GM18520 (cell line): ENCODE results near the gene TRMT1L.
"Not testable (repeated sequence)": the region's sequence is repeated elsewhere in the genome, so short reads cannot be mapped to it uniquely, and the experiment has no call there.

Experiments used
- ATAC-seq: cut with Tn5 transposase; IDR thresholded peaks from one replicate; pipeline ENCODE4 v1.9.1; 2021; ENCODE audit not compliant: unreplicated experiment

Gene TRMT1L, protein sequence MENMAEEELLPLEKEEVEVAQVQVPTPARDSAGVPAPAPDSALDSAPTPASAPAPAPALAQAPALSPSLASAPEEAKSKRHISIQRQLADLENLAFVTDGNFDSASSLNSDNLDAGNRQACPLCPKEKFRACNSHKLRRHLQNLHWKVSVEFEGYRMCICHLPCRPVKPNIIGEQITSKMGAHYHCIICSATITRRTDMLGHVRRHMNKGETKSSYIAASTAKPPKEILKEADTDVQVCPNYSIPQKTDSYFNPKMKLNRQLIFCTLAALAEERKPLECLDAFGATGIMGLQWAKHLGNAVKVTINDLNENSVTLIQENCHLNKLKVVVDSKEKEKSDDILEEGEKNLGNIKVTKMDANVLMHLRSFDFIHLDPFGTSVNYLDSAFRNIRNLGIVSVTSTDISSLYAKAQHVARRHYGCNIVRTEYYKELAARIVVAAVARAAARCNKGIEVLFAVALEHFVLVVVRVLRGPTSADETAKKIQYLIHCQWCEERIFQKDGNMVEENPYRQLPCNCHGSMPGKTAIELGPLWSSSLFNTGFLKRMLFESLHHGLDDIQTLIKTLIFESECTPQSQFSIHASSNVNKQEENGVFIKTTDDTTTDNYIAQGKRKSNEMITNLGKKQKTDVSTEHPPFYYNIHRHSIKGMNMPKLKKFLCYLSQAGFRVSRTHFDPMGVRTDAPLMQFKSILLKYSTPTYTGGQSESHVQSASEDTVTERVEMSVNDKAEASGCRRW

DNA sequence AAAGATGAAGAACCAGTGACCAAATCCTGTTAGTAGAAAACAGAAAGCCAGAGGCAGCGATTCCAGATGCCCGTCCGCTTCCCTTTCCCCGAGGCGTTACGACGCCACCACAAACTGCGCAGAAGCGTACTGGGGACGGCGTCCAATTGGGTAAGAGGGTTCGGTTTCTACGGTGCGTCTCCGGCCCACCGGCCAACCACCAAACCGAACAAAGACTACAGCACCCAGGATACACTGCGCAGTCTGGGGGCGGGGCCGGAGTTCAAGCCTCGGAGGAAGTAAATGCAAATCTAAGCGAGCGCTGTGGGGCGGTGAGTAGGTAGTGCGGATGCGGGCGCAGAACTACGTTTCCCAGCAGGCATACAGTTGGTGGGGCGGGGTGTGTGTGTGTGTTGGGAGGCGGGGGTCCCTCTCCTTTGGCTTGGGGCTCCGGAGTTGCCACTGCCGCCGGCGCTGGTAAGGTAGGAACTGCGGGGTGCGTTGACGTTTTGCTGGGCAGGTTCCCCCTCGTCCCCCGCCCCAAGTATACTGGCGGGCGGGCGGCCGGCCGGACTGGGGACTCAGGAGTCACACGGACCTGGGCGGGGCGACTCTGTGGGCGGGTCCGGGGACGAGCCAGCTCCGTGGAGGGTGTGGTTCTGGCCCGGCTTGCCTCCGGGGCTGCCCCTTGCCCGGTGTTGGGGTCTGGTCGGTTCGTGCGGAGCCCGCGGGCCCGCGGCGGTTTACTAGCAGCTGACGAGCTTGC is at the start of gene TRMT1L, which contains the start of gene SWT1:
Gene TRMT1L, minus strand, starts transcription at position 100 of the 745 bp plus-strand sequence. CDS start 241 bp downstream, outside the sequence.
Gene SWT1, plus strand, starts transcription at position 314 of the 745 bp plus-strand sequence. CDS start 3,675 bp downstream, outside the sequence.
- ATAC-seq: peak; percentile 91

DNA sequence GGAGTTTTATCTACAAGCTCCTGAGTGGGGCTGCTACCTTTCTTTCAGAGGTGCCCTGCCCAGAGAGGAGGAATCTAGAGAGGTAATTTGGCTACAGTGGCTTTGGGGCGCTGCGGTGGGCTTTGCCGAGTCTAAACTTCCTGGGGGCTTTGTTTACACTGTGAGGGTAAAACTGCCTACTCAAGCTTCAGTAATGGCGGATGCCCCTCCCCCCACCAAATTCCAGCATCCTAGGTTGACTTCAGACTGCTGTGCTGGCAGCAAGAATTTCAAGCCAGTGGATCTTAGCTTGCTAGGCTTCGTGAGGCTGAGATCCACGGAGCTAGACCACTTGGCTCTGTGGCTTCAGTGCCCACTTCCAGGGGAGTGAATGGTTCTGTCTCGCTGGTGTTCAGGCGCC is 44.1 kb upstream of the TRMT1L start:
- ATAC-seq: no peak

DNA sequence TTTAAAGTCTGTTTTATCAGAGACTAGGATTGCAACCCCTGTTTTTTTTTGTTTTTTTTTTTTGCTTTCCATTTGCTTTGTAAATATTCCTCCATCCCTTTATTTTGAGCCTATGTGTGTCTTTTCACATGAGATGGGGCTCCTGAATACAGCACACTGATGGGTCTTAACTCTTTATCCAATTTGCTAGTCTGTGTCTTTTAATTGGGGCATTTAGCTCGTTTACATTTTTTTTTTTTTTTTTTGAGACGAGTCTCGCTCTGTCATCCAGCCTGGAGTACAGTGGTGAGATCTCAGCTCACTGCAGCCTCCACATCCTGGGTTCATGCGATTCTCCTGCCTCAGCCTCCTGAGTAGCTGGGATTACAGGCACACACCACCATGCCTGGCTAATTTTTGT is 42.0 kb upstream of the TRMT1L start:
- ATAC-seq: not testable (repeated sequence)

DNA sequence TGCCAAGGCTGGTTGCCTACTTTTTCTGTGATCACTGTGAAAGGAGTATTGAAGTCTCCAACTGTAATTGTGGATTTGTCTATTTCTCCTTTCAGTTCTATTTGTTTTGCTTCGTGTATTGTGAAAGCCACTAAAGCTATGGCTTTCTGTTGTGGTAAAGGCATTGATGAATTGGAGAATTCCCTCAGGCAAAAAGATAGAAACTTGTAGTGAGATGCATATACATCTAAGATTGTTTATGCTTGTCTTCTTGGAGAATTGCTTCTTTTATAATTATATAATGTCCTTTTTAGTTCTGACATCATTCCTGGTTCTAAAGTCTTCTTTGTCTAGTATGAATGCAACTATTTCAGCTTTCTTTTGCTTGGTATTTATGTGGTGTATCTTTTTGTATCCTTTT is 37.0 kb upstream of the TRMT1L start:
- ATAC-seq: no peak

DNA sequence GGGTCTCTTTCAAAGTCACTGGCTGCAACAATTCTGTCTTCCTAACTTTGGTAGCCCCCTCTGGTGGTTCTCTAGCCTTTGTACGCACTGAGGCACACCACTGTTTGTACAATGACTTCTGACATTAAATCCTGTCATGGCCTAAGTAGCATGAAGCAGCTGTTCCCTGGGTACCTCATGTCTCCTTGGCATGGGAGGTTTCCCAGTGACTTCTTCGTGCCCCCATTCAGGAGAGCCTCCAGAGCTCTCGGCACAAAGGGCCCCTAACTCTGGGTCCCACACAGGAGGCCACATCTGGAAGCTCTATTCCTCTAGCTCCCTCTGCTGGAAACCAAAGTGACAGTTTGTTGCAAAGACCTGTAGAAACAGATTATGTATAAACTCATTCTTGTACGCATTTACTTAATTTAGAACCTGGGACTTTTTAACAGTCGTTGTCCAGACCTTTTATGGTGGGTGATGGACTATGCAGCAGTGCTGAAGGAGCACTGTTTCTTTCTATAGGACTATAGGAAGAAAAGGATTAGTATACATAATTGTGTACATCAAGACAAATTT is 13.6 kb upstream of the TRMT1L start:
- ATAC-seq: no peak

DNA sequence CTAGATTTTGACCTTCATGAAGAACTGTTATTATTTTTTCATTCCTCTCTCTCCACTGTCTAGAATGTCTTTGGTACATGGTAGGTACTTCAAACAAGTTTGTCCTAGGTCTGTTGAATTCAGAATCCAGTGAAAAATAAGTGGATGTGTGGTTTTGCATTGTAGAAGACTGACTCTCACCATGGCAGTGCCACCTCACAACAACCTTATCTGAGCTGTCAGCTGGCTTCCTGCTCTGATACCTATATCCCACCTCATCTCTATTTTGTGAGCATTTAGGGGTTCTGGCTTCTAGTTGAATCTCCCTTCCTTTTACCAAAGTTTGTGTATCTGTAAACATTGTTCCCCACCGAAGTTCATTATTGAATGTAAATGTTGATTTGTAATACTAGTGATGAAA is 9.4 kb upstream of the TRMT1L start:
- ATAC-seq: no peak

DNA sequence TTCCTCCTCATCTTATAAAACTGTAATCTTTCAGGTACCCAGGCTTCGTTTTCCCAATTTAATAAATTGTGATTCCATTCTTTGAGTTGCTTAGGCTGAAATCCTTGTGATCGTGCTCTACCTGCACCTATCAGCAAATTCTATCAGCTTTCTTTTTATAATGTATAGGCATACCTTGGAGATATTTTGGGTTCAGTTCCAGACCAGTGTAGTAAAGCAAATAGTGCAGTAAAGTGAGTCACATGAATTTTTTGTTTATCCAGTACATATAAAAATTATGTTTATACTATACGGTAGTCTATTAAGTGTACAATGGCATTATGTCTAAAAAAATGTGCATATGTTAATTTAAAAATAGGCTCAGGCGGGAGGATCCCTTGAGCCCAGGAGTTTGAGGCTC is 5.7 kb upstream of the TRMT1L start:
- no peak for ATAC-seq

DNA sequence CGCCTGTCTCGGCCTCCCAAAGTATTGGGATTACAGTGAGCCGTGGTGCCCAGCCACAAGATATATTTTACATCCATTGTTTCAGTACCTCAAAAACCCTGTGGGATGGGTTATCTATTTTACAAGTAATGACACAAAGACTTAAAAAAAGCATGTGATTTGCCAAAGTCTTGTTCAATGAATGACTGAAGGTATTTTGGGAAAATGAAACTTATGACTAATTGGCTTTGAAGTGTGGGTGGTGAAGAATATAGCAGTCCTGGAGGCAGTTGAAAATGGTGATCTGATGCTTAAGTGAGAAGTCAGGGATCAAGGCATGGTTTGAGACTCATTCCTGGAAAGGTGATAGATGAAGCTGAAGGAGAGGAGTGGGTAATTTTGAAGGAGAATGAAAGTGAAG is 3.2 kb upstream of the TRMT1L start:
- ATAC-seq: no peak

DNA sequence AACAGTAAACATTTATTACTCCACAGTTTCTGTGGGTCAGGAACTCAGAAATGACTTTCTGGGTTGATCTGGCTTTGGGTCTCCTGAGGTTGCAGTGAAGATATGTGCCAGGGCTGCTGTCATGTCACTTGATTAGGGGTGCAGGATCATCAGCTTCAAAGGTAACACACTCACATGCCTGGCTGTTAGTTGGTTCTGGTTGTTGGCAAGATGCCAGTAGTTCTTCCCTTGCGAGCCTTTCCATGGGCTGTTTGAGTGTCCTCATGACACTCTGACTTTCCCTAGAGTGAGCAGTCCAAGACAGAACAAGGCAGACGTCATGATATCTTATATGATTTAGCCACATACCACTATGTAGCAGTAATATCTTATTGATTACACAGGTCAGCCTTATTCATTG is 2.0 kb upstream of the TRMT1L start:
- no peak for ATAC-seq

DNA sequence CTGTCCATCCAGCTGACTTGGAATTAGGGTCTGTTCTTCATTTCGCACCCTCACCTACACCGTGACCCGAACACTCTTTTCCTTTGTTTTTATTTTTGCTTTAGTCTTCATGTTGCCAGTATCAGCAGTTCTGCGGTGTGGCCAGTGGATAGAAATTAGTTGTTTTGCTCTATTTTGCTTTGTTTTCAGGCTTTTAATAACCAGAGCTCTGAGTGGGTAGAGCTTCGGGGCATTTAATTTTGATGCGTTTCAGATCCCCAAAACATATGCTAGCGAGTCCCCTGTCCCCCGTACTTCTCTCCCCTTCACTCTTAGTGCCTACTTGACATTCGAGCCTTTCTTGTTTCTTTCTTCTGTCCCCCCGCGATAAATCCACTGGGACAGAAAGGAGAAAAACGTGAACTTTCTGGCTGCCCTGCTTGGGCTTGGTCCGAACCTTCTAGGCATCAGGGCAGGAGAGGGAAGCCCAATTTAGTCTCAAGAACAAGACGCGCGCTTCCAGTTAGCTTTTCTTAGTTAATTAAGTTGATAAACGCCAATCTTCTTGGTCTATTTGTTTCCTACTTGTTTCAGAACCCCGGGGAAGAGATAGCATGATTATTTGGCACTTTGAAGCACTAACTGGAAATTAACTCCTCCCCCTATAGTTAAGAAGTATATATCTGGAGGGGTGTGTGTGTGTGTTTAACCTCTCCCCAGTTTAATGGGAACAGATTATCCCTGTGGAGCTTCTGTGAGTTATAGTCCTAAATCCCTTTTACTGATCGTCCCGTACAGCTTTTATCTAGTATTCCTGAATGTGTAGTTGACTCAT is 1.1 kb upstream of the TRMT1L start:
- no peak for ATAC-seq

DNA sequence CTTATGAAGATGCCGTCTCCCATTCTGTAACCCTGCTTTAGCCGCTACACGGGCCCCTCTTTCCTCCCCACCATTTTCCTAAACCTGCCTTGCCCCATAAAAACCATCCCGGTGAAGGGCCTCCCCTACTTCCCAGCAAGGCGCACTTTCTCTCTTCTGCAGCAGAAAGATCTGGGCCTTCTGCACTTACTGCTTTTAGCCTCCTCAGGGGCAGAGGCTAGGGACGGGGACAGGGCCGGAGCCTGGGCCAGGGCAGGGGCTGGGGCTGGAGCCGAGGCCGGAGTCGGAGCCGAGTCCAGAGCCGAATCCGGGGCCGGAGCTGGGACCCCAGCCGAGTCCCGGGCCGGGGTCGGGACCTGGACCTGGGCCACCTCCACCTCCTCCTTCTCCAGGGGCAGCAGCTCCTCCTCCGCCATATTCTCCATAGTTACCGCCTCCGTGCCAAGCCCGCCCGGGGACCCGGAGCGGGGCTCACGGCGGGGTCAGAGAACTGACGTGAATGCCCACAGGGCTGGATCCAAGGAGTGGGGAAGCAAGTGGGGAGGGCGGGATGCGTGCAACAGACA is 382 bp downstream of the TRMT1L start:
- ATAC-seq: peak; percentile 10

DNA sequence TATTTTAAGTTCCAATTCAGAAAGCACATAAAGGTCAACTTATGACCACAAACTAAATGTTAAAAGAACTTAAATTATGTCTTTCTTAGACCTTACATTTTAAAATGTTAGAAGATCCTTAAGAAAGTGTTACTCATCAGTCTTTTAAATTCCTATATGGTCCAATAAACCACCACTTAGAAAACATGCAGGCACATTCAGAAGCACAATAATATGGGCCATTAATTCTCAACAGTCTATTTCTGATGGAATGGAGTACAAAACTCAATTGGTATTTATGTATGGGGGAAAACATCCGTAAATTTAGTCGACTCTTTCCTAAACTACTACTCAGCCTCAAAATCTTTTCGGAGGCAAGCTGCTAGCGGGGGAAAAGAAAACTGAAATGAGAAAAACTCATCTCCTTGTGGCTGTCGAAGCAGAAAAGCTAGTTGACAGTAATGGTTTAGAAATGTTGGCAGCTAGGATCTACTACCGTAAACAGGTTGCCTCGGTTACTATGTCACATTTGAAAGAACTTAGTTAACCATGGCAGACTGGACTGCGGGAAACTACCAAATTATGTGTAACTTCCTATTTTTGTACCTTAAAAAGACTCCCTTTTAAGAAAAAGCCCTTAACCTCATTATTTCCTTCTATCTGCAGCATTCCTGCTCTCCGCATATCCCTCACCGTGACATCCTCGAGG is 1.0 kb downstream of the TRMT1L start:
- no peak for ATAC-seq

DNA sequence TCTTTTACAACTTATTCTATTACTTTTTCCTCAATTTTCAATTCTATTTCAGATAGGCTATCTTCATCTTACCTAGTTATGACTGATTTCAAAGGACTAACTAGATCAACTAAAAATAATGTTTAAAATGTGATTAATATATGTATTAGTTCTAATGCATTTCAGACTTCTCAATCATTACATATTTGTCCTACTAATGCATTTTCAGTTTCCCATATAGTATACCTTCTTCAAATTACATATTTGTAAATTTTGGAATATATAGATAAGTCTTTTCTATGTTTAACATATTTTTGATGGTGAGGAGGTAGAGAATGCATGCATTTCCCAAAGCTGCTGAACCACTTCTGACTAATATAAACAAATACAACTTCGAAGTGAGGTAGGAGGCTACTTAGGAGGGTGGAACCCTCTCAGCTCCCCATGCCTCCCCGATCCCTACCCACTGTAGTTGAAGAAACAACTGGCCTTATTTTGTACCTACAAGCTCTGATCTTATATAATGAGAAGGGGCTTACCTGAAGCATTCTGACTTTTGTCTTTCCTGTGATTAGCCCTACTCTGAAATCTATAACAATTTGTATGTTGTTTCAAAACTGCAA is 1.7 kb downstream of the TRMT1L start:
- no peak for ATAC-seq

DNA sequence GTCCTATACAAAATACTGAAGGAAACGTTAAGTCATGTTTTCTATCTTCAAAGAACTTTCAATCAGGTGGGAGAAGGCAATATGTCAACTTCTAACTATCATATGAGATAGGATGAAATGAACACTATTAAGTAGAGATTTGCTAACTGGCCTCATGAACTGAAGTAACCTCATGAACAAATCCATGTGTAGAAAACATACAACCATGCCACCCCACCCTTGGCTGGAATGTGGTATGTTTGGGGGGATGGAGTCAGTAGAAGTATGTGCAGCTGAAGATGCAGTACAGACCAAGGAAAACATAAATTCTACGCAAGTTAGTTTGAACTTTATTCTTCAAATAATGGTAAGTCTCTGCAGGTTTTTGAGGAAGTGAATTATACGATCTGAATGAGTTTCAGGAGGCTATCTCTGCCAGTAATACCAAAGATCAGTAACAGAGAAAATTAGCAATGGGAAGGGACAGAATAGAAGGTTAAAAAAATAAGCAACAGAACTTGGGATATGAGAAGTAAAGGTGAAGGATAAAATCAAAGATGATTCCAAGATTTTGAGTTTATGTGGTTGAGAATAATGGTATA is 4.5 kb downstream of the TRMT1L start:
- ATAC-seq: no peak

DNA sequence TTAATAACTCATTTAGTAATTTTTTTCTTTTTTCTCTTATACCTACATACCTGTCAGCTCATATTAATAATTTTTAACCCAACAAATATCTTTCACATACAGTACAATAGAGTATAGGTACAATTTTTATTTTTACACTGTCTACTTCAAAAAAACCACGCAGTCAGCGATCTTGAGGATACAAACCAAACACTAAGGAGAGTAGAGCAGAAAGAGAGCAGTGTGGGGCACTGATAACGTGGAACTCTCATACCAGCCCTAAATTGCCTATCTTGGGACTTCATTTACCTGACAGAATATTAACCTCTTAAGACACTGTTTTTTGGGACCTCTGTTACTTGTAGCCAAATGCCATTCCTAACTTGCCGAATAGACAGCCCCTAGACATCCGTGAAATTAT is 5.5 kb downstream of the TRMT1L start:
- no peak for ATAC-seq

DNA sequence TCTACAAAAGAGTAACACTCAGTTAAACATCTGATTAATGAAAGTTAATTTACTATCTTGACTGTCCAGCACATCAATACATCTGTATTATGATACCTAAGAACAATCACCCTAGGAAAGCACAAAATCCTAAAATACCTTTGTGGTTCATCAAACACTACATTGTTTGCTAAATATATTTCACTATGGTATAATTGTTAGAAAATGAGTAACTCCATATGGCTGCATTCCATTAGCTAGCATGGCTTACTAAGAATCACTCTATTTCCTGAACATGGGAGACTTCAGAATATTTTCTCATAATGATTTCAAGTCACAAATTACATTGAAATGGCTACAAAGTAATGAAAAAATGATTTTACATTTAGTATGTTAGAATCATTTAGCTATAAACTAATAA is 12.5 kb downstream of the TRMT1L start:
- ATAC-seq: no peak

DNA sequence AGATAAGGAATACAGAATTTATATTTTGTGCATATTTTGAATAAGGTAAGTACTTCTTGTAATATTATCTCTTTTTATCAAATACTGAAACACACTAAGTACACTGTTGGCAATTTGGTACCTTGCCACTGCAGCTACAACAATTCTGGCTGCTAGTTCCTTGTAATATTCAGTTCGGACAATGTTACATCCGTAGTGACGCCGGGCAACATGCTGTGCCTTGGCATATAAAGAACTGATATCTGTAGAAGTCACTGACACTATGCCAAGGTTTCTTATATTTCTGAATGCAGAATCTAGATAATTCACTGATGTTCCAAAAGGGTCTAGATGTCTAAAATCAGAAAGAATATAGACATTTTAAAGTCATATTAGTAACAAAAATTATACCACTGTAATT is 17.5 kb downstream of the TRMT1L start:
- ATAC-seq: no peak

DNA sequence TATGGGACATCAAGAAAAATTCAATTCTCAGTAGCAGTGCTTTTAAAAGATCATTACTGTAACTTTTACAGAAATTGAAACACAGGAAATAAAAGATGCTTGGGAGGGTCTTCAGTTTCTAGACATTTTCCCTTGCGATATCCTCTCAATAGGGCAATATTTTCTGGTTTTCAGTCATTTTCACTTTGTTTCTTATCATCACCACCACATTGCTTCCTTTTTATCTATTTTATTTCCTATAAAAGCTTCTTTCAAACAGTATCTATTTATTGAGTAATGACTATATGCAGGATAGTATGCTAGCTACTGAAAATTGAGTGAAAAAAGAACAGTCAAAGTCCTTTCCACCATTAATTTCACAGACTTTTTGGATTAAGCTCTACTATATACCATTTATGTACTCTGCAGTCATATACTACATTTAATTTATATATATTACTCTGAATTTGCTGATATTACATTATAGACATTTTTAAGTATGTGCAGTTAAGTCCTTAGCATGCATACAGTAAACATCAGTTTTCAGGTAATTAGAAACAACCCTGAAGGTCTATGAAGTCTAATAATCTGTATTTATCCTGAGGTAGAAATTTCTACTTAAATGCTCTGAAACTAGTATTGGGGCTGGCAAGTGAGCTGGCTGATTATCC is 18.7 kb downstream of the TRMT1L start:
- no peak for ATAC-seq
